Psoas muscle (tissue), 8 donors: Measurements from ENCODE around the gene BAIAP3. TPM values are rescaled to one million over a fixed set of nuclear protein-coding genes. Genes with fewer than 3 reads are reported as not detected.
A peak's percentile ranks its signal among the peaks of the same experiment; 100 is the strongest.

Source experiments
- ATAC-seq, 4 donors: fragments of 200-7000 bp; cut with Tn5 transposase; one replicate each; pipeline ENCODE4 v1.9.1; 2020; ENCODE audit warnings: moderate library complexity in 3 of 4, mild to moderate bottlenecking in 2 of 4
- DNase-seq, 2 donors: peaks; one replicate each; pipeline ENCODE4 v3.0.0-alpha.2; 2020
- H3K27ac ChIP-seq: fragments of 200-600 bp; one replicate; pipeline ENCODE4 v1.8.0; 2022
- H3K27me3 ChIP-seq, 3 donors: fragments of 200-600 bp in 1 of 3; one replicate each; pipeline versions ENCODE4 v1.6.1 to v1.8.0; 2013 to 2022; ENCODE audit warnings: low read length in 2 of 3, mild to moderate bottlenecking in 2 of 3, moderate library complexity in 1 of 3; ENCODE audit not compliant: insufficient read depth in 3 of 3
- H3K36me3 ChIP-seq, 2 donors: fragments of 200-600 bp in 1 of 2; one replicate each; pipeline versions ENCODE4 v1.6.1 to v1.8.0; 2013 to 2022; ENCODE audit warnings: low read depth in 1 of 2, mild to moderate bottlenecking in 1 of 2, moderate library complexity in 1 of 2; ENCODE audit not compliant: insufficient read depth in 1 of 2
- H3K4me1 ChIP-seq: fragments of 200-600 bp; one replicate; pipeline ENCODE4 v1.8.0; 2022
- H3K4me3 ChIP-seq: fragments of 200-600 bp; one replicate; pipeline ENCODE4 v1.8.0; 2022; ENCODE audit warnings: mild to moderate bottlenecking
- H3K9me3 ChIP-seq: fragments of 200-600 bp; one replicate; pipeline ENCODE4 v1.8.0; 2022
- CTCF ChIP-seq: fragments of 200-600 bp; IDR thresholded peaks from one replicate; pipeline ENCODE4 v1.8.0; 2022; ENCODE audit warnings: antibody characterized with exemption
- WGBS, 3 donors: extraction: QIAGEN DNeasy Blood & Tissue Kit; methylation state at CpG; one replicate each; pipeline versions ENCODE4 v1.1.6 to v1.1.7; 2013; 5-methylcytosine and 5-hydroxymethylcytosine counted together
- intact Hi-C, 2 donors: fragments of 100-400 bp; cut with DNase I; formaldehyde crosslinking; loops; one replicate each; pipeline versions ENCODE4 v1.11.0 to v1.14.2; 2022
- polyA plus RNA-seq, 3 donors: library from polyadenylated mRNA; stranded (reverse); fragments of 200-250 nt; gene quantifications; one replicate each; pipeline ENCODE4 v1.2.3, GENCODE V29; 2013
- total RNA-seq, 4 donors: library from RNA; stranded (reverse); fragmentation: NEBNext Ultra II Directional in 2 of 4; extraction: Animal tissue kit (Norgen Biotek cat#: 25700) in 2 of 4; gene quantifications; one replicate each; pipeline versions ENCODE4 v1.2.1 to v1.2.4, GENCODE V29; 2021 to 2023
- donor health status: healthy with polysubstance abuse.
- donor health status: DM: no; HTN: no; CAD: no; lungs with moderate emphysema.
- donor health status: Bipolar disorder and iron deficiency.
- donor health status: healthy.
- donor health status: DM: yes; HTN: yes; CAD: no.
- donor health status: DM: no; HTN: no; CAD: no.
- donor health status: DM: no; HTN: no; CAD: no.
- donor health status: DM: yes; HTN: yes; CAD: no.

BAIAP3 gene
- total and polyA plus RNA-seq, 7 donors = 0.38 to 3.5 (median 1.1) TPM

- peaks cover 10% of the 10 kb centered on the region for H3K4me1 ChIP-seq
- 84 to 86% (median 85%) methylated on average over 10 of the region's 10 CpGs for WGBS, 3 donors
- intact Hi-C loops = no loop called here
- peaks cover 0 to 27% of the 10 kb centered on the region in 2 donors for H3K36me3 ChIP-seq
- TF ChIP-seq CTCF = no peak
- H3K27ac ChIP-seq = peak overlapping the region; percentile 98
- no peaks in the 10 kb centered on the region for H3K9me3 ChIP-seq
- DNase-seq (no peak), ATAC-seq (no peak)
- H3K27me3 ChIP-seq = no peaks in the 10 kb centered on the region
- H3K4me3 ChIP-seq = no peak overlapping the region
Measured at GRCh38 chr16:1380195-1380594, 46.8 kb downstream of the BAIAP3 start.

- Histone ChIP-seq H3K36me3 (peaks cover 0 to 25% of the 10 kb centered on the region in 2 donors), H3K27ac (no peak overlapping the region), H3K4me1 (peaks cover 10% of the 10 kb centered on the region), H3K9me3 (no peaks in the 10 kb centered on the region), H3K27me3 (no peaks in the 10 kb centered on the region), H3K4me3 (no peak overlapping the region)
- DNase-seq = no peak
- TF ChIP-seq CTCF = no peak
- ATAC-seq = no peak
- 90 to 91% (median 91%) methylated on average over 9 of the region's 9 CpGs for WGBS, 3 donors
- intact Hi-C loops = no loop called here
Measured at GRCh38 chr16:1381612-1382406, 48.4 kb downstream of the BAIAP3 start.

- DNase-seq (no peak), ATAC-seq (no peak)
- no peak for TF ChIP-seq CTCF
- intact Hi-C loops = no loop called here
- Histone ChIP-seq H3K9me3 (no peaks in the 10 kb centered on the region), H3K27ac (no peak overlapping the region), H3K4me1 (no peaks in the 10 kb centered on the region), H3K36me3 (peaks cover 0 to 27% of the 10 kb centered on the region in 2 donors), H3K4me3 (no peak overlapping the region), H3K27me3 (no peaks in the 10 kb centered on the region)
- WGBS, 3 donors = 88 to 90% (median 89%) methylated on average over 15 to 18 of the region's 18 CpGs
Measured at GRCh38 chr16:1383556-1383955, 50.1 kb downstream of the BAIAP3 start.

GRCh38 chr16:1385232-1385631 lies 51.8 kb downstream of the BAIAP3 start:
- H3K4me1 ChIP-seq = no peaks in the 10 kb centered on the region
- ATAC-seq (no peak), DNase-seq (no peak)
- H3K4me3 ChIP-seq = no peak overlapping the region
- H3K36me3 ChIP-seq = peaks cover 0 to 44% of the 10 kb centered on the region in 2 donors
- no peak for TF ChIP-seq CTCF
- no peak overlapping the region for H3K27ac ChIP-seq
- WGBS, 3 donors = 95 to 96% (median 95%) methylated on average over 38 to 39 of the region's 39 CpGs
- intact Hi-C loops = no loop called here
- no peaks in the 10 kb centered on the region for H3K27me3 ChIP-seq
- H3K9me3 ChIP-seq = no peaks in the 10 kb centered on the region
